Activated T-helper 1 cell treated with anti-CD3 and anti-CD28 coated beads, Interleukin-12 subunit alpha, Interleukin-12 subunit beta, Interleukin-2, Interleukin-4 antibody, amounts not matched to agents 30 ng/mL and 10 ng/mL and 1 ng/mL, durations not matched to agents 14 hours and 24 hours and 36 hours (primary cell): ENCODE data around the gene THAP7. TPM values are rescaled to one million over a fixed set of nuclear protein-coding genes. Genes with fewer than 3 reads are reported as not detected.
A peak's percentile ranks its signal among the peaks of the same experiment; 100 is the strongest.
"Not testable (repeated sequence)": the region's sequence is repeated elsewhere in the genome, so short reads cannot be mapped to it uniquely, and the experiment has no call there.

Experiments
- DNase-seq: peaks from one replicate; pipeline ENCODE4 v3.0.0; 2021; ENCODE audit warnings: low spot score
- H3K27ac Mint-ChIP-seq: one replicate; pipeline ENCODE4 v1.8.0; 2021; ENCODE audit warnings: mild to moderate bottlenecking, mixed read lengths
- H3K27me3 Mint-ChIP-seq: one replicate; pipeline ENCODE4 v1.8.0; 2022; ENCODE audit warnings: mild to moderate bottlenecking, moderate library complexity, mixed read lengths; ENCODE audit not compliant: insufficient read depth
- H3K36me3 Mint-ChIP-seq: one replicate; pipeline ENCODE4 v1.8.0; 2021; ENCODE audit warnings: low read depth, mixed read lengths
- H3K4me1 Mint-ChIP-seq: one replicate; pipeline ENCODE4 v1.8.0; 2021; ENCODE audit warnings: low read depth, mixed read lengths
- H3K4me3 Mint-ChIP-seq: one replicate; pipeline ENCODE4 v1.8.0; 2021; ENCODE audit warnings: mild to moderate bottlenecking, moderate library complexity, mixed read lengths
- H3K9me3 Mint-ChIP-seq: one replicate; pipeline ENCODE4 v1.8.0; 2021; ENCODE audit warnings: mixed read lengths
- intact Hi-C: fragments of 100-400 bp; cut with micrococcal nuclease; formaldehyde crosslinking; loops from one replicate; pipeline ENCODE4 v1.15.1; 2024
- total RNA-seq: library from RNA; stranded (reverse); gene quantifications from 2 replicates; pipeline ENCODE4 v1.2.3, GENCODE V29; 2022

The THAP7 gene
- total RNA-seq, 1 donor from 2014 or later, result 35.1 TPM

- H3K36me3 Mint-ChIP-seq, H3K9me3 Mint-ChIP-seq, intact Hi-C loops, DNase-seq, H3K4me1 Mint-ChIP-seq, H3K27ac Mint-ChIP-seq, H3K4me3 Mint-ChIP-seq: not testable (repeated sequence)
- H3K27me3 Mint-ChIP-seq, result peaks cover 28% of the 10 kb centered on the region
Measured at GRCh38 chr22:21039158-21039557, 37.2 kb upstream of the THAP7 start.

GRCh38 chr22:21038405-21038804 is 36.5 kb upstream of the THAP7 start:
- intact Hi-C loops, result no loop called here
- Mint-ChIP-seq H3K27ac (no peak overlapping the region), H3K9me3 (no peaks in the 10 kb centered on the region), H3K4me1 (peaks cover 10% of the 10 kb centered on the region), H3K36me3 (no peaks in the 10 kb centered on the region), H3K4me3 (no peak overlapping the region), H3K27me3 (peaks cover 33% of the 10 kb centered on the region)
- no peak for DNase-seq

- Mint-ChIP-seq H3K27me3 (peaks cover 42% of the 10 kb centered on the region), H3K36me3 (no peaks in the 10 kb centered on the region), H3K4me3 (no peak overlapping the region), H3K4me1 (peaks cover 6% of the 10 kb centered on the region), H3K27ac (no peak overlapping the region), H3K9me3 (no peaks in the 10 kb centered on the region)
- intact Hi-C loops, result no loop called here
- no peak for DNase-seq
Measured at GRCh38 chr22:21034989-21035388, 33.1 kb upstream of the THAP7 start.

GRCh38 chr22:21033895-21034294 is 32.0 kb upstream of the THAP7 start:
- no peaks in the 10 kb centered on the region for H3K9me3 Mint-ChIP-seq
- no peak overlapping the region for H3K4me3 Mint-ChIP-seq
- intact Hi-C loops, result no loop called here
- peaks cover 6% of the 10 kb centered on the region for H3K4me1 Mint-ChIP-seq
- no peak for DNase-seq
- peaks cover 45% of the 10 kb centered on the region for H3K27me3 Mint-ChIP-seq
- H3K36me3 Mint-ChIP-seq, result no peaks in the 10 kb centered on the region
- H3K27ac Mint-ChIP-seq, result peak overlapping the region; percentile 44

GRCh38 chr22:21032868-21033688 is 31.2 kb upstream of the THAP7 start:
- H3K27me3 Mint-ChIP-seq, result peaks cover 39% of the 10 kb centered on the region
- no peak overlapping the region for H3K27ac Mint-ChIP-seq
- intact Hi-C loops, result no loop called here
- H3K36me3 Mint-ChIP-seq, result no peaks in the 10 kb centered on the region
- H3K4me1 Mint-ChIP-seq, result peaks cover 6% of the 10 kb centered on the region
- no peak for DNase-seq
- H3K4me3 Mint-ChIP-seq, result no peak overlapping the region
- no peaks in the 10 kb centered on the region for H3K9me3 Mint-ChIP-seq

GRCh38 chr22:21032037-21032867 is 30.3 kb upstream of the THAP7 start, which contains the start of gene SLC7A4:
Gene SLC7A4 (minus strand): TSS chr22:21032561. CDS start chr22:21031812, 749 bp downstream.
- Mint-ChIP-seq H3K36me3 (no peaks in the 10 kb centered on the region), H3K4me3 (no peak within 1 kb of the TSS), H3K9me3 (no peaks in the 10 kb centered on the region), H3K27ac (no peak within 1 kb of the TSS), H3K27me3 (peaks cover 38% of the 10 kb centered on the region), H3K4me1 (peaks cover 6% of the 10 kb centered on the region)
- intact Hi-C loops, result no loop called here
- DNase-seq, result no peak

- Mint-ChIP-seq H3K9me3 (no peaks in the 10 kb centered on the region), H3K4me1 (peaks cover 6% of the 10 kb centered on the region), H3K4me3 (no peak overlapping the region), H3K36me3 (no peaks in the 10 kb centered on the region), H3K27ac (no peak overlapping the region), H3K27me3 (peaks cover 35% of the 10 kb centered on the region)
- DNase-seq, result no peak
- intact Hi-C loops, result no loop called here
Measured at GRCh38 chr22:21031545-21032036, 29.7 kb upstream of the THAP7 start.

DNA sequence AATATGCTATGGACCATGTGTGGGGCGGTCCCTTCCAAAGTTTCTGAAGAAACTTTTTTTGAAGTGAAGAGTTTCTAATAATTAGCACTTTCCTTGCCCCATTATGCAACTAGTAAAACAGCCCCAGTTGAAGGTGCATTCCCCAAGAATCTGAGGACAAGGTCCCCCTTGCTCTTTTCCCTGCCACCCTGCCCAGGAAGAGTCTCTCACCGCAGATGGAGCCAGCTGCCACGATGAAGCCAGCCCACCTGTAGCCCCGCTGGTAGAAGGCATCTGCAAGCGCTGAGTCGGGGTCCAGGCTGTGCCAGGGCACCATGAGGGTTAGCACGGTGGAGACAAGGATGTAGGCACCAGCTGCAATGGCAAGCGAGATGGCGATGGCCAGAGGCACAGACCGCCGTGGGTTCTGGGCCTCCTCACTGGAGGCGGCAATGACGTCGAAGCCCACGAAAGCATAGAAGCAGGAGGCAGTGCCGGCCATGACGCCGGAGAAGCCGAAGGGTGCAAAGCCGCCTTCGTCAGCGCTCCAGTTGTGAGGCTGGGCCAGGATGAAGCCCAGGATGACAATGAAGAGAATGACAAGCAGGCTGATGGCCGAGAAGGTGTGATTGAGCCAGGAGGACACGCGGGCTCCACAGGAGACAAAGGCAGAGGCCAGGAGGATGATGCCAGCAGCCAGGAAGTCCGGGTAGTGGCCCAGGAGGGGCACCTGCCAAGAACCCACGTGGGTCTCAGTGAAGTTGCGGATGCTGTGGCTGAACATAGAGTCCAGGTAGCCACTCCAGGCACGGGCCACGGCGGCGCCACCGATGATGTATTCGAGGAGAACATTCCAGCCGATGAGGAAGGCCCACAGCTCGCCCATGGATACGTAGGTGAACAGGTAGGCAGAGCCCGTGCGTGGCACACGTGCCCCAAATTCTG is 29.0 kb upstream of the THAP7 start:
- DNase-seq, result no peak
- Mint-ChIP-seq H3K4me1 (peaks cover 6% of the 10 kb centered on the region), H3K9me3 (no peaks in the 10 kb centered on the region), H3K36me3 (no peaks in the 10 kb centered on the region), H3K4me3 (no peak overlapping the region), H3K27me3 (peaks cover 31% of the 10 kb centered on the region), H3K27ac (no peak overlapping the region)
- intact Hi-C loops, result no loop called here

GRCh38 chr22:21030032-21030431 is 28.1 kb upstream of the THAP7 start:
- Mint-ChIP-seq H3K27me3 (peaks cover 30% of the 10 kb centered on the region), H3K36me3 (no peaks in the 10 kb centered on the region), H3K4me3 (no peak overlapping the region), H3K4me1 (peaks cover 11% of the 10 kb centered on the region), H3K27ac (no peak overlapping the region), H3K9me3 (no peaks in the 10 kb centered on the region)
- DNase-seq, result no peak
- intact Hi-C loops, result no loop called here

DNA sequence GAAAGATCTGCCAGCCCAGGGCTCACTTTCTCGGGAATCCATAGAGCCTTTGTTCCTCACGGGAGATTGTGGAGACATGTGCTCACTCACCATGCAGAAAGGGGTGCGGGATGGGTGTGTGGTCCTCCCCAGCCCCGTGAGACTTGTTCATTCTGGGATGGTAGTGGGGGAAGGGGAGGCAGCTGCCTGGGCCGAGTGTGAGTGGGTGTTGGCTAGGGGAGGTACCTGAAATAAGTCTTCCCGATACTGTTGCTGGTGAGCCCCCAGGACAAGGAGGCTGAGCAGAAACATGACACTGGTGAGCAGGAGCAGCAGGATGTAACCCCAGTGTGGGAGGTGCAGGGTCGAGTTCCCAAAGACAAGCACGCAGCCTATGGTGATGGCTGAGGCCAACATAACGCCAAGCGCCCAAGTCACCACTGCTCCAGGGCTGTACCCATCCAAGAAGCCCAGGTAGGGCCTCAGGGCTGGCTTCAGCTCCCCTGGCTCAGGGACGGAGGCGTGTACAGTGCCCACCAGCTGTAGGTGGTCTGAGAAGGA is 27.6 kb upstream of the THAP7 start:
- intact Hi-C loops, result no loop called here
- DNase-seq, result no peak
- no peak overlapping the region for H3K4me3 Mint-ChIP-seq
- no peaks in the 10 kb centered on the region for H3K36me3 Mint-ChIP-seq
- peaks cover 25% of the 10 kb centered on the region for H3K27me3 Mint-ChIP-seq
- no peaks in the 10 kb centered on the region for H3K9me3 Mint-ChIP-seq
- peaks cover 13% of the 10 kb centered on the region for H3K4me1 Mint-ChIP-seq
- H3K27ac Mint-ChIP-seq, result no peak overlapping the region

DNA sequence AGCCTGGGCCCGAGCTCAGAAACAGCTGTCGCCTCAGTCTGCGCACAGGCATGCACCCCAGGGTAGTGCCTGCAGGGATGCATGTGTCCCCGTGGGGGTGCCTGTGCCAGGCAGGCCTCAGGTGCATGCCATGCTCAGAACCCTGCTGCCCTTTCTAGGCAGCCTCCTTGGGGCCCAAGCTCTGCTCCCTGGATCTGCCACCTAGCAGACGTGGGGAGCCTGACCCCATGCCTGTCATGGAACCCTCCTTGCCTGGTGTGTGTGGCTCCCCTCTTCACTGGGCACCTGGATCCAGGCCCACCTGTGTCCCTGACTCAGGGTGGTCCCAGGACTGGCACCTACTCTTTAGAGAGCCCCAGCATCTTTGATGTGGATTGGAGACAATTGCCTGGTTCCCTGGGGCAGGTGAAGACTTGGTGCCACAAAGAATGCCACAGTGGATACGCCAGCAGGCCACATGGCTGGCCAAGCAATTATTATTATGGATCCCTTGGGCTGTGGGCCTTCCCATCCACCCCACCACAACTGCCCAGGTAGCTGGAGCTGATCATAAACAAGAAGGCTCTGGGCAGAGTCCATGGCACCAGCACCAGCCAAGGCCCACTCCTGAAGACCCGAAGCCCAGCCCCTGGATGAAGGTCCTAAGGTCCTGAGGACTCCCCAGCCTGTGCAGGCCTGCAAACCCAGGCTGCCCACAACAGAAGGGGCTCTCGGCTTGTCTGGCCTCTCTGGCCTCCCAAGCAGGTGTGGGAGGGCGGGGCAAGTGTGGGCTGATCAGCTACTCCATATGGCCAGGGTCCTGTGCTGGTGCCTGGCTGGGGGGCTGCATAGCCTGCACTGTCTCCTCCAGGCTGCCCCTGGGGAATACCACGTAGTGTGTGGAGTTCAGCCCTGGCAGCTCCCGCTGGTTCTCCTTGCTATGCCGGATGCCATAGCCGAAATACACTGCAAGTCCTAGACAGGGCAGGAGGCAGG is 26.6 kb upstream of the THAP7 start:
- intact Hi-C loops, result no loop called here
- H3K4me3 Mint-ChIP-seq, result no peak overlapping the region
- H3K36me3 Mint-ChIP-seq, result no peaks in the 10 kb centered on the region
- peaks cover 21% of the 10 kb centered on the region for H3K27me3 Mint-ChIP-seq
- peaks cover 7% of the 10 kb centered on the region for H3K4me1 Mint-ChIP-seq
- no peak for DNase-seq
- H3K9me3 Mint-ChIP-seq, result no peaks in the 10 kb centered on the region
- H3K27ac Mint-ChIP-seq, result no peak overlapping the region
